ENCODE results near the gene NOS1. TPM values are rescaled to one million over a fixed set of nuclear protein-coding genes. Genes with fewer than 3 reads are reported as not detected.

The NOS1 gene
- total and polyA plus RNA-seq, 2 of the 8 experiments (the other 6 are each of a cell fraction or from before 2014, with no cell fraction given) = 1.5 to 2.0 TPM

GRCh38 chr12:117189725-117190209, 171.7 kb downstream of the NOS1 start:
- Histone ChIP-seq H3K18ac (ENCODE audit: extremely low read depth, low read length) (no peak overlapping the region), H3K14ac (ENCODE audit: insufficient read length) (no peak overlapping the region), H4K91ac (replicated peaks; ENCODE audit: insufficient read length, low read length) (peak overlapping the region; percentile 35), H3K4me2 (ENCODE audit: insufficient read depth in 1 of 2, low read depth in 2 of 2, low read length in 2 of 2) (peak overlapping the region; percentile 92 to 100), H3K4me3 (ENCODE audit: extremely low read depth in 1 of 4, insufficient read depth in 2 of 4, low read depth in 3 of 4, low read length in 4 of 4) (peak overlapping the region; percentile 91 to 99 (median 98)), H4K8ac (ENCODE audit: extremely low read depth, insufficient read depth, low read length) (peak overlapping the region; percentile 81), H4K20me1 (replicated peaks in 1 of 2; ENCODE audit: control insufficient read depth in 1 of 2, insufficient read depth in 2 of 2, low read length in 2 of 2) (peaks cover 0 to 10% of the 10 kb centered on the region in 2 experiments), H4K5ac (ENCODE audit: insufficient read length, low read depth, low read length) (no peak overlapping the region), H2BK20ac (ENCODE audit: low read length) (no peak overlapping the region), H2BK15ac (ENCODE audit: low read length) (no peak overlapping the region), H3K79me1 (ENCODE audit: low read depth, low read length) (peaks cover 8% of the 10 kb centered on the region), H3K9me3 (ENCODE audit: insufficient read depth in 2 of 2, low read depth in 1 of 2, low read length in 1 of 2) (no peaks in the 10 kb centered on the region), H2BK120ac (replicated peaks; ENCODE audit: low read depth, low read length) (no peak overlapping the region), H3K4ac (replicated peaks; ENCODE audit: insufficient read length, low read depth, low read length) (no peak overlapping the region), H3K9ac (replicated peaks in 1 of 4; ENCODE audit: extremely low read depth in 1 of 4, low read depth in 3 of 4, low read length in 3 of 4) (peak overlapping the region; percentile 89 to 96 (median 93)), H3K56ac (replicated peaks; ENCODE audit: insufficient read length, low read depth, low read length) (no peak overlapping the region), H2AK5ac (ENCODE audit: low read depth, low read length) (0 out of 2 replicates have a peak overlapping the region, but pooled peaks have one; percentile 65), H2BK12ac (ENCODE audit: low read depth, low read length) (0 out of 2 replicates have a peak overlapping the region, but pooled peaks have one; percentile 39), H3K27me3 (replicated peaks in 1 of 4; ENCODE audit: control insufficient read depth in 3 of 4, extremely low read depth in 1 of 4, insufficient read depth in 3 of 4, low read length in 3 of 4) (peaks cover 0 to 2% (median 0%) of the 10 kb centered on the region in 4 experiments; a peak in 1 of 7 replicates), H3K36me3 (ENCODE audit: control insufficient read depth in 2 of 4, insufficient read depth in 4 of 4, low read length in 3 of 4) (peaks cover 3 to 23% (median 14%) of the 10 kb centered on the region in 4 experiments; a peak in 5 of 8 replicates), H3K23me2 (ENCODE audit: low read depth, low read length) (peaks cover 13% of the 10 kb centered on the region; the same call in 1 of the 2 replicates), H3K79me2 (ENCODE audit: control insufficient read depth in 1 of 2, insufficient read depth in 2 of 2, low read length in 2 of 2) (peaks cover 7 to 39% of the 10 kb centered on the region in 2 experiments; a peak in 3 of 4 replicates), H3K27ac (ENCODE audit: low read depth, low read length) (peak overlapping the region; percentile 61; the same call in 1 of the 2 replicates), H2AFZ (ENCODE audit: low read length) (no peak overlapping the region), H2BK5ac (ENCODE audit: low read depth, low read length) (0 out of 2 replicates have a peak overlapping the region, but pooled peaks have one; percentile 95), H3K4me1 (replicated peaks in 1 of 4; ENCODE audit: control insufficient read depth in 3 of 4, insufficient read depth in 4 of 4, low read length in 3 of 4) (peaks cover 2 to 9% (median 4%) of the 10 kb centered on the region in 4 experiments; a peak in 5 of 7 replicates), H3K23ac (ENCODE audit: insufficient read length) (no peak overlapping the region)
- FAIRE-seq (no peak), DNase-seq (ENCODE audit: low read depth in 1 of 2, low spot score in 2 of 2) (peak in 1 of 2 experiments; percentile 60)
- ChIA-PET POLR2A (ENCODE audit: partially characterized antibody) (interaction anchor here (0.8 to 1.2 kb wide), 4 partner anchors 11 to 184 kb away, joined by 3 to 5 read pairs (median 4); no protein-coding TSS in a partner anchor), CTCF (ENCODE audit: partially characterized antibody) (no interaction called here)
- WGBS, 2 experiments (ENCODE audit: extremely low coverage in 1 of 2, insufficient coverage in 1 of 2, insufficient read length in 1 of 2, insufficient replicate concordance in 2 of 2, low coverage in 1 of 2, low lambda C conversion rate in 2 of 2, missing lambda C conversion rate in 1 of 2) = 2% methylated on average over 28 of the region's 52 CpGs; no CpG with 5 or more reads in 1 of the 2 experiments
- no peak for TF ChIP-seq TAF1 (IDR thresholded peaks at IDR 0.05; ENCODE audit: low read depth, low read length)
- no peak for TF ChIP-seq MAFK (IDR thresholded peaks at IDR 0.05; ENCODE audit: low read depth, low read length)
- no peak for TF ChIP-seq USF2 (IDR thresholded peaks at IDR 0.05; ENCODE audit: low read length)
- no peak for TF ChIP-seq CTCF (IDR thresholded peaks at IDR 0.05; ENCODE audit: control extremely low read depth in 1 of 3, insufficient read depth in 1 of 3, low read depth in 1 of 3, low read length in 3 of 3)
- TF ChIP-seq SP2 (IDR thresholded peaks at IDR 0.05; ENCODE audit: low read length) = no peak
- peak; percentile 39; the same call in 1 of the 2 replicates for TF ChIP-seq CREB1 (IDR thresholded peaks at IDR 0.05)
- TF ChIP-seq SRF (IDR thresholded peaks at IDR 0.05; ENCODE audit: low read depth, low read length) = no peak
- TF ChIP-seq CHD1 (IDR thresholded peaks at IDR 0.05; ENCODE audit: low read depth, low read length) = no peak
- peak; percentile 35 for TF ChIP-seq SAP30 (IDR thresholded peaks at IDR 0.05; ENCODE audit: insufficient read depth, insufficient replicate concordance, low read length)

Data from H1 (cell line).